GM18873 (cell line): Measurements from ENCODE around the gene URAD.
"Not testable (repeated sequence)": the region's sequence is repeated elsewhere in the genome, so short reads cannot be mapped to it uniquely, and the experiment has no call there.

Experiments
- ATAC-seq: cut with Tn5 transposase; IDR thresholded peaks from one replicate; pipeline ENCODE4 v1.9.1; 2021; ENCODE audit warnings: mild to moderate bottlenecking, moderate library complexity, moderate number of reproducible peaks; ENCODE audit not compliant: unreplicated experiment, low FRiP score

The URAD gene

GRCh38 chr13:27971776-27972477 lies 16.6 kb downstream of the URAD start:
- ATAC-seq, result no peak

- ATAC-seq, result no peak
These were observed 17.3 kb downstream of the URAD start for GRCh38 chr13:27971236-27971645.

- ATAC-seq, result no peak
These were observed 17.9 kb downstream of the URAD start for GRCh38 chr13:27970382-27971235.

- ATAC-seq, result no peak
These were observed 18.6 kb downstream of the URAD start for GRCh38 chr13:27969866-27970229.

GRCh38 chr13:27969082-27969865 lies 19.2 kb downstream of the URAD start, which contains the start of gene CDX2:
TSS of gene CDX2 (minus strand) at chr13:27969315. CDS start at chr13:27969006, 309 bp downstream.
- no peak for ATAC-seq

GRCh38 chr13:27968316-27969081 lies 20.0 kb downstream of the URAD start:
- ATAC-seq, result no peak

- ATAC-seq, result no peak
These were observed 20.7 kb downstream of the URAD start for GRCh38 chr13:27967736-27968315.

- ATAC-seq, result no peak
These were observed 21.2 kb downstream of the URAD start for GRCh38 chr13:27967203-27967735.

- ATAC-seq, result no peak
These were observed 21.8 kb downstream of the URAD start for GRCh38 chr13:27966641-27967202.

- no peak for ATAC-seq
These were observed 22.5 kb downstream of the URAD start for GRCh38 chr13:27965740-27966640.

GRCh38 chr13:27965343-27965739 lies 23.2 kb downstream of the URAD start:
- ATAC-seq, result no peak

GRCh38 chr13:27964741-27965323 lies 23.7 kb downstream of the URAD start:
- ATAC-seq, result no peak

GRCh38 chr13:27964206-27964605 lies 24.3 kb downstream of the URAD start:
- not testable (repeated sequence) for ATAC-seq

GRCh38 chr13:27963491-27963890 lies 25.0 kb downstream of the URAD start:
- ATAC-seq, result no peak

- no peak for ATAC-seq
These were observed 25.5 kb downstream of the URAD start for GRCh38 chr13:27962982-27963381.

- no peak for ATAC-seq
These were observed 26.2 kb downstream of the URAD start for GRCh38 chr13:27962128-27962841.
